Left ventricle myocardium inferior (tissue), 1 donor: ENCODE data around the gene LOXL3. TPM values are rescaled to one million over a fixed set of nuclear protein-coding genes. Genes with fewer than 3 reads are reported as not detected.

ENCODE experiments used
- DNase-seq: peaks from one replicate; pipeline ENCODE4 v3.0.0-alpha.2; 2020
- H3K27ac ChIP-seq: fragments of 200-600 bp; replicated peaks from 2 replicates; pipeline ENCODE4 v1.8.0; 2021
- H3K27me3 ChIP-seq: fragments of 200-600 bp; 2 replicates; pipeline ENCODE4 v1.8.0; 2021; ENCODE audit warnings: low read depth
- H3K36me3 ChIP-seq: fragments of 200-600 bp; 2 replicates; pipeline ENCODE4 v1.8.0; 2021
- H3K4me1 ChIP-seq: fragments of 200-600 bp; 2 replicates; pipeline ENCODE4 v1.8.0; 2021
- H3K4me3 ChIP-seq: fragments of 200-600 bp; 2 replicates; pipeline ENCODE4 v1.8.0; 2021; ENCODE audit warnings: mild to moderate bottlenecking, moderate library complexity
- H3K9me3 ChIP-seq: fragments of 200-600 bp; replicated peaks from 2 replicates; pipeline ENCODE4 v1.8.0; 2021
- CTCF ChIP-seq: fragments of 200-600 bp; IDR thresholded peaks from 2 replicates; pipeline ENCODE4 v1.8.0; 2021; ENCODE audit warnings: antibody characterized with exemption, mild to moderate bottlenecking, borderline replicate concordance
- intact Hi-C: fragments of 100-400 bp; cut with micrococcal nuclease; formaldehyde crosslinking; loops from one replicate; pipeline ENCODE4 v1.11.0; 2022
- total RNA-seq: library from RNA; stranded (reverse); fragmentation: NEBNext Ultra II Directional; extraction: Animal tissue kit (Norgen Biotek cat#: 25700); gene quantifications from one replicate; pipeline ENCODE4 v1.2.1, GENCODE V29; 2021
- donor health status: DM: no; HTN: yes; CAD: no; lungs with severe emphysema.

The LOXL3 gene
- total RNA-seq, 1 donor from 2014 or later, result 4.7 TPM

GRCh38 chr2:74496997-74497776 lies 56.6 kb downstream of the LOXL3 start:
- intact Hi-C loops, result no loop called here

GRCh38 chr2:74495440-74495839 lies 58.3 kb downstream of the LOXL3 start:
- Histone ChIP-seq H3K36me3 (peaks cover 36% of the 10 kb centered on the region), H3K4me1 (peaks cover 29% of the 10 kb centered on the region), H3K27ac (no peak overlapping the region), H3K27me3 (peaks cover 39% of the 10 kb centered on the region), H3K9me3 (no peaks in the 10 kb centered on the region), H3K4me3 (no peak overlapping the region)
- intact Hi-C loops, result no loop called here
- TF ChIP-seq CTCF, result no peak
- DNase-seq, result no peak

More at GRCh38 chr2:74496997-74497776, 56.6 kb downstream of the LOXL3 start:
- H3K36me3 ChIP-seq, result peaks cover 18% of the 10 kb centered on the region
- peaks cover 56% of the 10 kb centered on the region for H3K27me3 ChIP-seq
- DNase-seq, result no peak
- peak overlapping the region; percentile 50 for H3K4me3 ChIP-seq
- H3K9me3 ChIP-seq, result no peaks in the 10 kb centered on the region
- no peak overlapping the region for H3K27ac ChIP-seq
- H3K4me1 ChIP-seq, result peaks cover 32% of the 10 kb centered on the region
- TF ChIP-seq CTCF, result no peak

GRCh38 chr2:74493546-74493945 lies 60.2 kb downstream of the LOXL3 start:
- Histone ChIP-seq H3K27me3 (peaks cover 20% of the 10 kb centered on the region), H3K36me3 (peaks cover 48% of the 10 kb centered on the region), H3K27ac (no peak overlapping the region), H3K4me3 (no peak overlapping the region), H3K4me1 (peaks cover 13% of the 10 kb centered on the region), H3K9me3 (no peaks in the 10 kb centered on the region)
- TF ChIP-seq CTCF, result no peak
- no peak for DNase-seq
- intact Hi-C loops, result no loop called here

- no peak for DNase-seq
- Histone ChIP-seq H3K36me3 (peaks cover 58% of the 10 kb centered on the region), H3K9me3 (no peaks in the 10 kb centered on the region), H3K27me3 (peaks cover 3% of the 10 kb centered on the region), H3K27ac (no peak overlapping the region), H3K4me3 (no peak overlapping the region), H3K4me1 (no peaks in the 10 kb centered on the region)
- intact Hi-C loops, result no loop called here
- no peak for TF ChIP-seq CTCF
These were observed 61.8 kb downstream of the LOXL3 start for GRCh38 chr2:74491648-74492544.

- H3K4me1 ChIP-seq, result no peaks in the 10 kb centered on the region
- no peaks in the 10 kb centered on the region for H3K27me3 ChIP-seq
- DNase-seq, result no peak
- H3K4me3 ChIP-seq, result no peak overlapping the region
- H3K9me3 ChIP-seq, result no peaks in the 10 kb centered on the region
- no peak overlapping the region for H3K27ac ChIP-seq
- H3K36me3 ChIP-seq, result peaks cover 76% of the 10 kb centered on the region
- intact Hi-C loops, result loop anchor here (10.0 kb wide), 1 partner anchor 55 kb away; no protein-coding TSS in a partner anchor
- TF ChIP-seq CTCF, result no peak
These were observed 63.8 kb downstream of the LOXL3 start for GRCh38 chr2:74489906-74490305.
